Measurements from ENCODE around the gene LMOD1. TPM values are rescaled to one million over a fixed set of nuclear protein-coding genes. Genes with fewer than 3 reads are reported as not detected.
"Not testable (repeated sequence)": the region's sequence is repeated elsewhere in the genome, so short reads cannot be mapped to it uniquely, and the experiment has no call there.

The LMOD1 gene
- 9.6 TPM for total RNA-seq
- long read RNA-seq, transcript LMOD1-201 (3 exons, 3,970 nt): major isoform, 7 of 19 reads
- long read RNA-seq, partial matches to known transcripts: 4 of 19 reads
- long read RNA-seq, other reads (novel, unspliced or antisense): 8 of 19 reads

DNA sequence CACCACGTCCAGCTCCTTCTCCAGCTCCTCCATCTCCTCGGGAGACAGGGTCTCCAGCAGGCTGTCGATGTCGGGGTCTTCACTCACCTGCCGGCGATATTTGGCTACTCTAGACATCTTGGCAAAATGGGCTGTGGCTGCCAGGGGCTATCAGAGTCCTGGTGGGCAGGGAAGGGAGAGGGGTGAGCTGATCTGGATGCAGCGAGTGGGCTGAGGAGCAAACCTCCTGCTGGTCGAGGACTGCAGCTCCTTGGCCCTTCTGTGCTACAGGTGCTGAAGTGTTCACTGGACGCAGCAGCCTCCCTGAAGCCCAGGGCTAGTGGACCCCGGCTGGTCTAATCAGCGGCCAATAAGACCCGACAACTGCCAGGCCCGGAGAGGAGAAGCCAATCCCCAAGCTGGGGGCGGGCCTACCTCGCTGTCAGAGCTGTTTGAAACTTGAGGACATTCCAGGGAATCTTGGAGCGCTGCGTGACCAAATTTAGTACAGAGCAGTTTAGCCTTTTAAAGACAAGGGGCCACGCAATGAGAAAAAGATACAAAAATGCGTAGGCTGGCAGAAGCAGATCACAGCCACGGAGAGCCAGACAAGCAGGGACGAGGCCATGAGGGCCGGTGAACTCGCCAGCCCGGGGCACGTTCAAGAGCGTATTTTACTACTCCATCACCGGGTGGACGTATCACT is at the start of gene LMOD1:
LMOD1 (minus strand) TSS at position 325 of the 685 bp plus-strand sequence; CDS start at position 117, 208 bp downstream.
- intact Hi-C loops (cut with DNase I): no loop called here
- peak; percentile 84 for DNase-seq (ENCODE audit: low spot score)

DNA sequence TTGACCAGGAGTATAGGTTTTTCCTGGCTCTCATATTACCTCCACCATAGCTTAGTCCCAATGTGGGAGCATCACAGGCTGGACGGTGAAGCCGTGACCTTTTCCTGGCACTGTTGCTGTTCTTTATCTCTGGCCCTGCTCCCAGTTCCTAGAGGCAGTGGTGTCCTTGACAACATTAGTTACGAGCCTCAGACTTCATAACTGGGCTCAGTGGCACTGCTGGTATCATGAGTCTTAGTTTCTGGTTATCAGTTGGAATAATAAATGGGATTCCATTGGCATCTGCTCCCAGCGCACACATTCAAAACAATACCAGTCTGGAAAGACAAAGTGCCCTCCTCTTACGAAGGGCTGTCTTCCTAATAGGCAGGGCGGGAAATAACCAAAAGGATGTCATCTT is 44.1 kb upstream of the LMOD1 start:
- DNase-seq (ENCODE audit: low spot score): peak; percentile 80
- intact Hi-C loops (cut with DNase I): no loop called here

DNA sequence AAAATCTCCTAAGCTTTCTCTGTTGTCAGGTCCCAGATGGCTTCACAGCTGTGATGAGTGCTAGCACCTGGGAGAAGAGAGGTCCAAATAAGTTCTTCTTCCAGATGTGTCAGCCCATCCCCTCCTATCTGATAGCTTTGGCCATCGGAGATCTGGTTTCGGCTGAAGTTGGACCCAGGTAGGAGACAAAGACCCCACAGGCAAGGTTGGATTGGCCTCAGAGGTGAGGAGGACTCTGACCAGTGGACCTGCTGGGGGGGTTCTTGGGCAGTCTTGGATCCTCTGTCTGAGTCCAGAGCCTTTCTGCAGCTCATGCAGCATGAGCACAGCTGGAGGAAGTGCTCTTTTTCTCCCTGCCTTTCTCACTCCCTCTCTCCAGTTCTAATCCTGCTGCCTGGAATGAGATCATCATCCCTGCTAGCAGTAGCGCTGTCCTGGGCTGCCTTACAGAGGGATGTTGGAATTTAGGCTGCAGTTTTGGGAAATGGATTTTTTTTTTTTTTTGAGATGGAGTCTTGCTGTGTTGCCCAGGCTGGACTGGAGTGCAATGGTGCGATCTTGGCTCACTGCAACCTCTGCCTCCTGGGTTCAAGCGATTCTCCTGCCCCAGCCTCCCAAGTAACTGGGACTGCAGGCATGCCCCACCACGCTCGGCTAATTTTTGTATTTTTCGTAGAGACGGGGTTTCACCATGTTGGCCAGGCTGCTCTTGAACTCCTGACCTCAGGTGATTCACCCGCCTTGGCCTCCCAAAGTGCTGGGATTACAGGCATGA is 43.2 kb upstream of the LMOD1 start:
- peak; percentile 54 for DNase-seq (ENCODE audit: low spot score)
- intact Hi-C loops (cut with DNase I): no loop called here

DNA sequence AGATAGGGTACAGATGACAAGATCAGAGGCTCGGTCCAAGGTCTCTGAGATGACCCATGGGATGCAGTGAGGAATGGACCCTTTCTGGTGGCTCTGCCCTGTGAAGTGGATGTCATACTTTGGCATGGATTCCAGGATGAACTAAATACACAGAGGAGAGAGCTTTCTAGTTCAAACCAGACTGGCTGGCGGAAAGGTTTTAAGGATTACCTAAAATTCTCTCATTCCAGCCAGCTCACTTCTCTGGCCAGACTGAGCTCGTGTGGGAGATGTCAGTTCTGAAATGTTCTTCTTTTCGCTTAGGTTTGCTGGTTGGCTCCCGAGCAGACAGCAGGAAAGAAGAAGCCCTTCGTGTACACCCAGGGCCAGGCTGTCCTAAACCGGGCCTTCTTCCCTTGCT is 42.3 kb upstream of the LMOD1 start:
- intact Hi-C loops (cut with DNase I): no loop called here
- DNase-seq (ENCODE audit: low spot score): peak; percentile 38

DNA sequence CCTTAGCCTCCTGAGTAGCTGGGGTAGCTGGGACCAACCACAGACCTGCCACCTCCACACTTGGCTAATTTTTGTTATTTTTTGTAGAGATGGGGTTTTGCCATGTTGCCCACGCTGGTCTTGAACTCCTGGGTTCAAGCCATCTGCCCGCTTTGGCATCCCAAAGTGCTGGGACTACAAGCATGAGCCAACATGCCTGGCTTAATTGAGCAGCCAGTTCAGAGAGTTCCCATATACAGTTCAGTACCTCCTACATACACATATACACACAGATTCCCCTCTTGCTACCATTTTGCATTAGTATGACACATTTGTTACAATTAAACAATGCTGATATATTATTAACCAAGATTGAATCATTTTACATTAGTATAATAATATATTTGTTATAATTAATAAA is 39.0 kb upstream of the LMOD1 start:
- intact Hi-C loops (cut with DNase I): no loop called here
- DNase-seq (ENCODE audit: low spot score): no peak

DNA sequence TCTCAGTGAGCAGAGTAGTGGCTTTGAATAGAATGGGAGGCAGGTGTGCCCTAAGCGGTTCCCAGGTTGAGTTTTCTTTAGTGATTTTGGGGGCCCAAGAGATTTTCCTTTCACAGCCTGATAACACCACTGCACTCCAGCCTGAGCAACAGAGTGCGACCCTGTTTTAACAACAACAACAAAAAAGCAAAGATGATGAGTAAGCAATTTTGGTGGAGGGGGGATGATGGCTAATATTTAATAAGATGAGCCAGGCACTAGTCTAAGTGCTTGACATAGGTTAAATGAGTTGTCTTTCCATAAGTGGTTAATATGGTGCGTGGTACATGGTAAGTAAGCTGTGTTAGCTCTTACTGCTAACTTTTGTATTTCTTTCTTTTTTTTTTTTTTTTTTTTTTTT is 38.1 kb upstream of the LMOD1 start:
- intact Hi-C loops (cut with DNase I): no loop called here

DNA sequence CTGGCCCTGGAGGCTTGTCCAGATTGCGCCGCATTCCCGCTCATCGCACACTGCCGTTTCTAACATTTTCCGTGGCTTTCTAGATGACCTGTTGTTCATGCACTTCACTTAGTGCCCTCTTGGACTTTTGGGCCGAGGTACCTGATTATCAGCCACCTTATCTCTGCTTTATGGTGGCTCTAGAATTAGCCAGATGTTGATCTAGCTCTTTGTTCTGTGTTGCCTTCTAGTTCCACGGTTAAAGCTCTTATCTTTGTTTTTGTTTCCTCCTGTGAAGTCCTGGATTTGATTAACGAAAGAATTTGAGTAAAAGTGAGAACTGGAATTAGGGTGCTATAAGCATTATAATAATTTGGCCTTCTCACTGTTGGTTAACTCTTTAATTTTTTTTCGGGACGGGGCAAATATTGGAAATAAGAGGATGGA is 37.0 kb upstream of the LMOD1 start:
- no peak for DNase-seq (ENCODE audit: low spot score)
- intact Hi-C loops (cut with DNase I): no loop called here

More for the DNA sequence above, 38.1 kb upstream of the LMOD1 start:
- no peak for DNase-seq (ENCODE audit: low spot score)

DNA sequence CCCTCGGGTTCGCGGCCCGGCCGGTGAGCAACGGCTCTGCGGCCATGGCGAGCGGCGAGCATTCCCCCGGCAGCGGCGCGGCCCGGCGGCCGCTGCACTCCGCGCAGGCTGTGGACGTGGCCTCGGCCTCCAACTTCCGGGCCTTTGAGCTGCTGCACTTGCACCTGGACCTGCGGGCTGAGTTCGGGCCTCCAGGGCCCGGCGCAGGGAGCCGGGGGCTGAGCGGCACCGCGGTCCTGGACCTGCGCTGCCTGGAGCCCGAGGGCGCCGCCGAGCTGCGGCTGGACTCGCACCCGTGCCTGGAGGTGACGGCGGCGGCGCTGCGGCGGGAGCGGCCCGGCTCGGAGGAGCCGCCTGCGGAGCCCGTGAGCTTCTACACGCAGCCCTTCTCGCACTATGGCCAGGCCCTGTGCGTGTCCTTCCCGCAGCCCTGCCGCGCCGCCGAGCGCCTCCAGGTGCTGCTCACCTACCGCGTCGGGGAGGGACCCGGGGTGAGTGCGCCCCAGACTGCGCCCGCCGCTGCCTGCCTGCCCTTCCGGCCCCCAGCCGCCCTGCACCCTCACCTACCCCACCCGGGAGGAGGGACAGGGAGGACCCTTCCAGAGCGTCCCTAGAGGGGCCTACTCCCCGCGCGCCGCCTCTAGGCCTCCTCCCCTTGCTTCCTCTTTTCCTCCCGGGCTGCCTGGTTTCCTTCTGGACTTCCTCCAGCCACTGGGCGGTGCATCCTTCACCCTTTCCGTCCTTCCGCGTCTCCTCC is 36.5 kb upstream of the LMOD1 start, which contains the start of gene RNPEP:
RNPEP (plus strand) TSS at position 26 of the 757 bp plus-strand sequence; CDS start at position 45, 19 bp downstream.
- DNase-seq (ENCODE audit: low spot score): peak; percentile 89
- intact Hi-C loops (cut with DNase I): no loop called here

DNA sequence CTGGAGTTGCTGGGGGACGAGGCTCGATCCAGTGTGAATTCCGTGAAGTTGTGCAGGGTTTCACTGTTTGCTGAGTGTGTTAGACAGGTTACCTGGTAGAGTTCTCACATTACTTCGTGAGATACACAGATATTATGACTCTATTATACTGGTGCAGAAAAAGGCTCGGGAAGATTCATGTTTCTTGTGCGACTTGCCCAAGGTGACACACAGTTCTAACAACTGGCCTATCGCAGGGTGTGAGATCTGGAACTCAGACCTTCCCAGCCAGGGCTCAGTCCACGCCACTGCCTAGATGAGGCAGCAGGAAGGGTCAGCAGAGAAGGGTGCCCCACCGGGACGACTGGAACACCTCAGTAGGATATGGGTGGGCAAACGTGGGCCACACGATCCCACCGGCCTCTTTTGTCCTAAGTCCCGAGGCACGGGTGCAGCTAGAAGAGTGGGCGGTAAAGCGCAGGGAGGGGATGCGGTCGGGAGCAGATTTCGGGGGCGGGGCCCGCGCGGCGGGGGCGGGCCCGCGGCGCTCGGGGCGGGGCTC is 35.8 kb upstream of the LMOD1 start:
- peak; percentile 91 for DNase-seq (ENCODE audit: low spot score)
- intact Hi-C loops (cut with DNase I): no loop called here

DNA sequence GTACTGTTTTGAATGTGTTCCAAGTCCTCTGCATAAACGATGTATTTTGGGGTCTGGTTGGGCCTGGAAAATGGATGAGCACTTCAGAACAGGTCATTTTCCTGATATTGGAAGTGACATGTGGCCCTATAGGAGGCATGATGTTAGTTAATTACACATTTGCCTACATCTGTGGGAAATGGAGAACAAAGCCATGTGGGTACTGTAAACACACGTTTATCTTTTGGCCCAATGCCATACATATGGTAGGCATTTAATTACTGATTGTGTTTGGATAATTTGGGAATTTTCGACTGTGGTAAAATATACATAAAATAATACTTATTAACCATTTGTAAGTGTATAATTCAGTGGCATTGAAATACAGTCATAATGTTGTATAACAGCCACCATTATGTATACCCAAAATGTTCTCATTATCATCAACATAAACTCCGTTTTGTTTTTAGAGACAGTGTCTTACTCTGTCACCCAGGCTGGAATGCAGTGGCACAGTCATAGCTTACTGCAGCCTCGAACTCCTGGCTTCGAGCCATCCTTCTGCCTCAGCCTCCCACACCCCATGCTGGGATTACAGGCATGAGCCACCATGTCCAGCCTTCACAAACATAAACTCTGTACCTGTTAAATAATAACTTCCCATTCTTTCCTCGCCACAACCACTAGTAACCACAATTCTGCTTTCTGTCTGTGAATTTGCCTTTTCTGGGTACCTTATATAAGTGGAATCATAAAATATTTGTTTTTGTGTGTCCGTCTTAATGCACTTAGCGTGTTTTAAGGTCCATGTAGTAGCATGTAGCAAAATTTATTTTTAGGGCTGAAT is 24.2 kb upstream of the LMOD1 start:
- intact Hi-C loops (cut with DNase I): loop anchor here (5.0 kb wide), 1 partner anchor 143 kb away; the partner anchor contains the start of gene IPO9
- DNase-seq (ENCODE audit: low spot score): no peak

DNA sequence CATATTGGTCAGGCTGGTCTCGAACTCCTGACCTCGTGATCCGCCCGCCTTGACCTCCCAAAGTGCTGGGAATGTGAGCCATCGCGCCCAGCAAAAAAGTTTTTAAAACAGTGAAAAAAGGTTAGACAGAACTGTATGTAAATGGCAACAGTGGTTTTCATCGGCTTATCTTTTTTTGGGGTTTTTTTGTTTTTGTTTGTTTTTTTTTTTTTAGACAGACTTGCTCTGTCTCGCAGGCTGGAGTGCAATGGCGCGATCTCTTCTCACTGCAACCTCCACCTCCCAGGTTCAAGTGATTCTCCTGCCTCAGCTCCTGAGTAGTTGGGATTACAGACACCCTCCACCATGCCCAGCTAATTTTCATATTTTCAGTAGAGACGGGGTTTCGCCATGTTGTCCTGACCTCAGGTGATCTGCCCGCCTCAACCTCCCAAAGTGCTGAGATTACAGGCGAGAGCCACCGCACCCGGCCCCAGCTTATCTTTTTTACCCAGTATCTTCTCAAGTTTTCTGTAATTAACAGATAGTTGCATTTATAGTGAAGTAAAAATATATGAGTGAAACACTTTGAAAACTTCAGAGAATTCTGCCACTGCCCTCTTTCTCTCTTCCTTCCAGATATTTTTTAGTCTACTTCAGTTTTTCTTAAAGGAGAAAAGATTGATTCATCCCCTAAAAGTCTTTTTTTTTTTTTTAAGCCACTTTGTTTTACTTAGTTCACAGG is 22.0 kb upstream of the LMOD1 start:
- no peak for DNase-seq (ENCODE audit: low spot score)
- intact Hi-C loops (cut with DNase I): no loop called here

DNA sequence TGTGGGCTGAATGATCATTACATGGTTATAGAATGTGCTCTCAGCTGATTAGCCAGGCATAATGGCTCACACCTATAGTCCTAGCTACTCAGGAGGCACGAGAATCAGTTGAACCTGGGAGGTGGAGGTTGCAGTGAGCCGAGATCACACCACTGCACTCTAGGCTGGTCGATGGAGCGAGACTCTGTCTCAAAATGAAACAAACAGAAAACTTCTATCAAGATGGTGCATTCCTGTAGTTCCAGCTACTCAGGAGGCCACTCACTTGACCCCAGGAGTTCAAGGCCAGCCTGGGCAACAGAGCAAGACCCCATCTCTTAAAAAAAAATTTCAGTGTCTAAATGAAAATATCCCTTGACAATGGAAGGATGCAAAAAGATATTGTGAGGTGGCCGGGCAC is 19.8 kb upstream of the LMOD1 start:
- intact Hi-C loops (cut with DNase I): no loop called here
- no peak for DNase-seq (ENCODE audit: low spot score)

DNA sequence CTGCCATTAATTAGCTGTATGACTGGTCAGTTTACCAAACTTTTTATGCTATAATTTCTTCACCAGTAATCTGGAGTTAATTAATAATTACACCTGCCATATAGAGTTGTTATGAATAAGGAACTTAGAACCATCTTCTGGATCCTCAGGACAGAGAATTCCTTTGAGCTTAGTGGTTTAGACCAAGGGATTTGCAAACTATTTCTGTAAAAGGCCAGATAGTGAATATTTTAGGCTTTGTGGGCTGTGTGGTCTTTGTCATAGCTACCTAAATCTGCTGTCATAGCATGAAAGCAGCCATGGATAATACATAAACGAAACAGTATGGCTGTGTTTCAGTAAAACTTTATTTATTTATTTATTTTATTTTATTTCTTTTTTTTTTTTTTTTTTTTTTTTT is 17.9 kb upstream of the LMOD1 start:
- no peak for DNase-seq (ENCODE audit: low spot score)
- intact Hi-C loops (cut with DNase I): no loop called here

DNA sequence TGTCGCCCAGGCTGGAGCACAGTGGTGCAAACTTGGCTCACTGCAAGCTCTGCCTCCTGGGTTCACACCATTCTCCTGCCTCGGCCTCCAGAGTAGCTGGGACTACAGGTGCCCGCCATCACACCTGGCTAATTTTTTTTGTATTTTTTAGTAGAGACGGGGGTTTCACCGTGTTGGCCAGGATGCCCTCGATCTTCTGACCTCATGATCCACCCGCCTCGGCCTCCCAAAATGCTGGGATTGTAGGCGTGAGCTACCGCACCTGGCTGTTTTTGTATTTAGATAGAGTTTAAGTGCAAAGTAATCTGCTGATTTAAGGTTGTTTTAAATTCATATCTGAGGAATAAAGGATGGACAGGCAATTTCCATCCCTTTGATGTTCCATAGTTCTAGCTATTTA is 16.0 kb upstream of the LMOD1 start:
- DNase-seq (ENCODE audit: low spot score); intact Hi-C loops (cut with DNase I): not testable (repeated sequence)

DNA sequence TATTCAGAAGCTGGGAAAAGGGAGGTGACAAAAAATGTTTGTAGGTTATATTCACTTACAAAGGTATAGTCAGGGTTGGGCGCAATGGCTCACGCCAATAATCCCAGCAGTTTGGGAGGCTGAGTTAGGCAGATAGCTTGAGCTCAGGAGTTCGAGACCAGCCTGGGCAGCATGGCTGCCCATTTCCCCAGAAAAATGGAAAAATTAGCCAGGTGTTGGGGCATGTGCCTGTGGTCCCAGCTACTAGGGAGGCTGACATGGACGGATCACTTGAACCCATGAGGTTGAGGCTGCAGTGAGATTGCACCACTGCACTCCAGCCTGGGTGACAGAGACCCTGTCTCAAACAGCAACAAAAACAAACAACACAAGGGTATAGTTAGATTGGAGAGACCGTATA is 12.0 kb upstream of the LMOD1 start:
- DNase-seq (ENCODE audit: low spot score): no peak
- intact Hi-C loops (cut with DNase I): loop anchor here (5.0 kb wide), 1 partner anchor 131 kb away; the partner anchor contains the start of gene IPO9

DNA sequence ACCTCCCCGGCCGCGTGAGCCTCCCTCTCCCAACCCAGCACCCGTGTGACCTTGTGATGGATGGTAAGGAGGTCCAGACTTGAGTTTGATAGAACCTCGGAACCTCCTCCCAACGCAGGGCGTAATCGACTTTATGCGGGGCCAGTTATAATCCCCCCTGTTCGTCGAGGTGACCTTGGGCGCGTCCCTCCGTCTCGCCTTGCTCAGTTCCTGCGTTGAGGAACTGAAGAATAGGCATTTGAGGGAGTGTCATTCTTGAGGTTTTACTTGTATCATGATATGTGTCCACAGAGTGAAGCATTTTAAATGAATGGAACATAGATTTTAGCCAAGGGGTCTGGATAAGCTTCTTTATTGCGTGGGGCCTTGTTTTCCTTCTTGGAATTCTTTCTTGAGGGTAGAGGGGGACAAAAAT is 9.4 kb upstream of the LMOD1 start:
- intact Hi-C loops (cut with DNase I): loop anchor here (5.0 kb wide), 1 partner anchor 128 kb away; the partner anchor contains the start of gene IPO9
- no peak for DNase-seq (ENCODE audit: low spot score)

DNA sequence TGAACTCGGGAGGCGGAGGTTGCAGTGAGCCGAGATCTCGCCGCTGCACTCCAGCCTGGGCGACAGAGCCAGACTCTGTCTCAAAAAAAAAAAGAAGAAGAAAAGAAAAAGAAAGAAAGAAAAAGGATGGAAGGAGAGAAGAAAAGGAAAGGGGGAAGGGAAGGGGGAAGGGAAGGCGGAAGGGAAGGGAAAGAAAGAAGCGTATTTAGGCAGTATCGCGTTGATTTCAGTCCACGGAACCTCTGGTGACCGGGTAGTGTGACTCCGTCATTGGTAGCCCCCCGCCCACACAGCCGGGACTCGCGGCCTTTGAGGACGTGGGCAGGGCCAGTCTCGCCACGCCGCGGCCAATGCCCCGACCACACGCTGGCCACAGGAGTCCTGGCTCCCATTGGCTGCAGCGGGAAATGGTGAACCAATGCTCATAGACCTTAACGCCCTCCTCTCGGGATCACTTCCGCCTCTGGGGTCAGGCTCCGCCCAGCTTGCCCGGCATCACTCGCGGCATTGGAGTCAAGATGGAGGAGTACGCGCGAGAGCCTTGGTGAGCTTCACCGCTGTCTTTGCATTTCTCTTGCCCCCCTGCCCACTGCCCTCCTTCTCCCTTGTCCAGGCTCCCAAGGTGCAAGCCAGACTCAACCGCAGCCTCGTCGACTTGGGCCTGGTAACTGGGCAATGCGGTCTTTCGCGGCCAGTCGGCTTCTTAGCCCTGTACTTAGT is 8.8 kb upstream of the LMOD1 start, which contains the start of gene TIMM17A:
TIMM17A (plus strand) TSS at position 495 of the 720 bp plus-strand sequence; CDS start at position 519, 24 bp downstream.
- peak; percentile 99 for DNase-seq (ENCODE audit: low spot score)
- intact Hi-C loops (cut with DNase I): loop anchor here (5.0 kb wide), 1 partner anchor 128 kb away; the partner anchor contains the start of gene IPO9

All from cardiac septum (tissue), 1 donor.